Stimulated activated CD8-positive, alpha-beta memory T cell treated with anti-CD3 and anti-CD28 coated beads, Interleukin-12 subunit alpha, Interleukin-12 subunit beta, amount 100 ng/mL, for 1 hour (primary cell): ENCODE results near the gene CDK19.

ENCODE experiments used
- DNase-seq: peaks from one replicate; pipeline ENCODE4 v3.0.0-alpha.2; 2020; ENCODE audit warnings: low read depth

CDK19 gene

GRCh38 chr6:110575925-110576463 is 239.3 kb downstream of the CDK19 start:
- DNase-seq, result no peak

GRCh38 chr6:110574817-110575216 is 240.5 kb downstream of the CDK19 start:
- no peak for DNase-seq

DNA sequence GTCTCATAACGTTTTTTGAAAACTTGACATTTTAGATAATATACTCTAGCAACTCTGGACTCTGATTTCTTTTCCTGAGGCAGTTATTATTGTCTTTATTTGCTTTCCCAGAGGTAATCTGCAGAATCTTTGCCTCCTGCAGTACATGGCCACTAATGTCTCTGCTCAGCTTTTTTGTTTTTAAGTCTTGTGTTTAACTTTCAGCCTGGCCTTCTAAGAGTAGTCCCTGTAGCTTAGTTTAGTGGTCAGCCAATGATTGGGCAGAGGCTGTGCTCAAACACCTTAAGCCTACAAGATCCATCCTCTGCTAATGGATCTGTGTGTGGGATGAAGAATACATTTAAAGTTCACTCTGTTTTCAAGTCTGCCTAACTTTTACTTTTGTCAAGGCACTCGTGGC is 241.7 kb downstream of the CDK19 start:
- DNase-seq, result no peak

DNA sequence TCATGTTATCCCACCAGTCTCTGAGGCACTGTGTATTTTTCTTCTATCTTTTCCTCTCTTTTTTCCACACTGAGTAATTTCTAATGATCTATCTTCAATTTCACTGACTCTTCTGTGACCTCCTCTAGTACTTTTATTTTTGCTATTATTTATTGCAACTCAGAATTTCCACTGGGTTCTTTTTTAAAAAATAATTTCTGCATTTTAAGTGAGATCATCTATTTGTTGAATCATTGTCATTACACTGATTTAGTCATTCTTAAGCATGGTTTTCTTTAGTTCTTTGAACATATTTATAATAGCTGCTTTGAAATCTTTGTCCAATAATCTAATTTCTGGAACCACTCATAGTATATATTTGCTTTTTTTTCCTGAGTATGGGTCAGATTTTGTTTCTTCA is 242.1 kb downstream of the CDK19 start:
- DNase-seq, result no peak

- DNase-seq, result no peak
Observed at GRCh38 chr6:110567957-110568696, 247.1 kb downstream of the CDK19 start.

DNA sequence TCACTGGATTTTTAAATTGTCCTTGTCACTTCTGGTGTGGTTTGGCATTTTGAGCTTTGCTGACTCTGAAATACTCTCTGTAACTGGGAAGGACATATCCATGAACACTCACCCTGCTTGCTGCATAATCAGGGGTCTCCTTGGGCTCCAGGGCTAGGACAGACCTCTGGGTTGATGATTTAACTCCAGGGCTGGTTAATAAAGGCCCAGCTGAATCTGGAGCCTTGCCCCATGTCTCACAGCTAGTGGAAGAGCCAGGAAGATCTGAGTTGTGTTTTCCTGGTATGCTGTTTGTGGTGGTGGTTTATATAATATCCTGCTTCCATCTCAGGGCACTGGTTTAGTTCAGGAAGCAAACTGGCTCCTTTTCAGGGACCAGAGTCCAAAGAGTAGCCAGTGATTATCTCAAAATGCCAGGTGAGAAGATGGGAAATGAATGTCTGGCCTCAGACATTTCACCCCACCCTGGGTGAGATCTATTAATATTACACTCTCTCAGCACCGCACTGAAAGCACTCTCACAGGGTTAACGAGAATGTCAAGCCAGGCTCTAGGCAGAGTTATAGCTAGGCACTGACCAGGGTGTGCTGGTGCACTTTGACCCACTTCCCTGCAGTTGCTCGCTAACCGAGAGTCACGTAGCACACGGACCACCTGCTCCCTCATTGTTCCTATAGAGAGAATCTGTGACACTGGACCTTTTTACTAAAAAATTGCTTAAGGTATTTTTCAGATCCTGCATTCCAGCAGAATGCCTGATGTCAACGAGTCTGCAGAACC is 248.7 kb downstream of the CDK19 start:
- DNase-seq, result no peak

DNA sequence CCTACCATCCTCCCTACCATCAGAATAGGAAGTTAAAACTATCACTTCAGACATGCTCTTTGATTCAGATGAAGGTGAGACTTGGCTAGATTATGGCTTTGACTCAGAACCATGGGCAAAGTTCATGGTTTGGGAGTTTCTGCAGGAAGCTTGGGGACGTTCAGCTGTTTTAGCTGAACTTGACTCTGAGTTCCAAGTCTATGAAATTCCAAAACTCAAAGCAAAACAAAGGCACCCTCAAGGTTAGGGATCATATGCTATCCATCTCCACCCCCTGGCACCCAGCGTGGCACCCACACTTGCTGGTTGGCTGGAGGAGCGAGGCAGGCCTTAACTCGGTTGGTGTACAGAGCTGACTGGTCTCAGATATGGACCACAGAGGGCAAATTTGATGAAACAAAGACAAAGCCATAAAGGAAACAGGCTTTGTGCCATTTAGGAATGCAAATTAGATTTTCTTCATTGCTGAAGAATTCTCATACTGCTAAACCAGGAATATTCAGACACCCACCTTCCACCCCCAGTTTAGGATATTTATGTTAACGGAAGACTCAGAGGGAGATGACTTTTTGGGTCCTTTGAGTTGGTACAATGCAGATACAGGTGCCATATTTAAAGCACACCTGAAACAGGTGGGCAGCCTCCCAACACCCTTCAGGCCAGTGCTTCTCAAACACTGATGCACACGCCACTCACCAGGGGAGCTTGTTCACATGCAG is 250.4 kb downstream of the CDK19 start:
- no peak for DNase-seq

DNA sequence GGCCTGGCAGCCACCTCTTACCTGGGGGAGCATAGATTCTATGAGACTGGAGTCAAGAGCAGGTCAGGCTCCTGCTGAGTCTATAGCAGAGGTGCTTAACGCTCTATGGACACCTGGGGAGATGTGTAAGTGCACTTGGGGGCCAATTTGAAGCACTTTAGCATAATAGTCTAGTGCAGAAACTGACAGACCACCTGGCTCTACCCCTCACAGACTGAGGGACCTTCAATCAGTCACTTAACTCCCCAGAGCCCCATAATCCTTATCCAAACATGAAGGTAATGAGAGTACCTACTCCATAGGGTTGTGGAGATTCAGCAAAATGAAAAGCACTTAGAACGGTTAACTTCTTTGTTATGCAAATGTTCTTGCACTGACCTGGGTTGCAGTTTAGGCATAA is 251.6 kb downstream of the CDK19 start:
- DNase-seq, result no peak

- no peak for DNase-seq
Observed at GRCh38 chr6:110562316-110562915, 252.9 kb downstream of the CDK19 start.

- no peak for DNase-seq
Observed at GRCh38 chr6:110561696-110562095, 253.6 kb downstream of the CDK19 start.

- no peak for DNase-seq
Observed at GRCh38 chr6:110561008-110561396, 254.3 kb downstream of the CDK19 start.

DNA sequence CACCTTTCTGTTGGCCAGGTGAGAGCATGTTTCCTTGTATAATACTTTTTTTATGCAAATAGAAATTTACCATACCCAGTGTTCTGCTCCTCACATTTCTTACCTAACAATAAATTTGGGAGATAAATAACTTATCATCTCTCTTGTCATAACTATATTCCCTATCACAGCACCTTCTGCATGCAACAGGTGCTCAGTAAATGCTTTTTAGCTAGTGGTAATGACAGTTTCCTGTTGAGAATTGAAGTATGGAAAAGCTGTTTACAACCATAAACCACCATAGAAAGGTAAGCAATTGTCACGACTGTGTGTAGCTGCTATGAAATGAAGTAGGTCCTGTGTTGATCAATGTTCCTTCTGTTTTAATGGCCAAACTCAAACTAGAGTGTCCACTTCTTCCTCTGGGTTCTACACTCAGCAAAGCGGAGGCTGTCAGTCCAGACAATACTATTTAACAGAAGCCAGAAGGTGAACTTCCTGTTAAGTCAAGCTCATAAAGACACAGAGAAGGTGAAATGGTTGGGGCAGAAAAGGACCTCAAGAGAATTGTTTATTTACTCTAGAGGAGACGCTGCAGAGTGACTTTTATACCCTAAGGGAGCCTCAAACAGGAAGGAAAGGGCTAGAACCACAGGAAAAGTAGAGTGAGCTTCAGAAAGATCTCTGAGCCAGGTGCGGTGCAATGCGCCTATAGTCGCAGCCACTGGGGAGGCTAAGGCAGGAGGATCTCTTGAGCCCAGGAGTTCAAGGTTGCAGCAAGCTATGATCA is 254.8 kb downstream of the CDK19 start:
- DNase-seq, result no peak
